Heart left ventricle (tissue), 13 donors: ENCODE results near the gene TPSD1.

Source experiments
- POLR2A ChIP-seq, 2 donors: fragments of 450-650 bp; IDR thresholded peaks; one replicate each; pipeline ENCODE4 v1.6.1; 2017; ENCODE audit warnings: antibody characterized with exemption in 2 of 2, mild to moderate bottlenecking in 2 of 2, moderate library complexity in 2 of 2
- TF ChIP-seq, protein P1 (sequence below), 12 donors: fragments of 200-600 bp; sonication (generic) in 4 of 12; IDR thresholded peaks; one replicate each; pipeline versions ENCODE4 v1.5.0 to v1.8.0; 2018 to 2022; ENCODE audit warnings: antibody characterized with exemption in 12 of 12, mild to moderate bottlenecking in 5 of 12
- donor health status: ischemic (EF 13 %, LVEDD 7.1; RV severe dilation, severe dysfunction).
- donor health status: DM: no; HTN: yes; CAD: no.
- donor health status: DM: no; HTN: no; CAD: no.
- donor health status: ischemic (EF 25% LVEDD 6.9; RV normal size, moderate dysfunction).
- donor health status: ischemic (EF 25% LVEDD 5.7; RV mildly dilated, moderate dysfunction).
- donor health status: ischemic (EF 35%, LVEDD 5.7; RV mildly dilated, moderate dysfunction).
- donor health status: nonischemic (EF 11% LVEDD 7.7; RV severe dilation, severe dysfunction).
- donor health status: DM: yes; HTN: yes; CAD: no.
- donor health status: PGD.
- donor health status: ischemic (EF 29% LVEDD 5.4; RV normal size, mild dysfunction).
- donor health status: nonischemic (EF 23%, LVEDD 6.1; RV moderate dilation, normal function).

DNA sequence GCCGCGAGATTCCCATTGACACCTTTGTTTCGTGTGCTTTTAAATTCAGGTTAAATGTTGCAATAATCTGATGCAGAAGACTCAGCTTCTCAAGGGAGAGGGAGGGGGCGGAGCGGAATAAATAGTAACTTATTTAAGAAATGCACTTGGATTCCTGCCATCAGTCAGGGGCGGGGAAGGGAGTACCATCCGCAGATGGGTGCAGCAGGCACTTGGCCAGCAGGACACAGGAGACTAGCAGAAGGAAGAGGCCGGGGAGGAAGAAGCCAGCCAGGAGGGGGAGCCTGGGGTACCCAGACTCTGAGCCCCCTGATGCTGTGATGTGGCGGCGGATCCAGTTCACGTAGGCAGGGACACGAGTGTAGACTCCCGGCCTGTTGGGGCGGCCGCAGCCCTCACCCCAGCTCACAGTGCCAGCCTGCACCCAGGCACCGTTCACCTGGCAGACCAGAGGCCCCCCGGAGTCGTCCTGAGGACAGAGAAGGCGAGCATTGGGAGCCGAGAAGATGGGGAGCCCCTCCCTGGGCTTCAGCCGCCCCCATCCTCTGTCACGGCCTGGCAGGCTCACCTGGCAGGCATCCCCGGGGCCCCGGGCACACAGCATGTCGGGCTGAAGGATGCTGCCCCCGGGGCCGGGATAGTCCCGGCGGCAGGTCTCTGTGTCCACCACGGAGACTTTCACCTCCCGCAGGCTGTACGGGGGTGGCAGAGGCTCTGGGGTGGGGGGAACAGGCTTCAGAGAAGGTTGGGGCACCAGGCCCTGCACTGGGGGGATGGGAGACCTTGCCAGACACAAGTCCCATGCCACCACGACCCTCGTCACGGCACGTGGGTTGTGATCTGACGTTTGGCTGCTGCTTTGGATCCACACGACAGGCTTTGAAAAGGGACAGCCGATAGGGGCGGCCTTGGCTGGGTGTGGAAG lies 34.0 kb upstream of the TPSD1 start:
- TF ChIP-seq, protein P1, sequence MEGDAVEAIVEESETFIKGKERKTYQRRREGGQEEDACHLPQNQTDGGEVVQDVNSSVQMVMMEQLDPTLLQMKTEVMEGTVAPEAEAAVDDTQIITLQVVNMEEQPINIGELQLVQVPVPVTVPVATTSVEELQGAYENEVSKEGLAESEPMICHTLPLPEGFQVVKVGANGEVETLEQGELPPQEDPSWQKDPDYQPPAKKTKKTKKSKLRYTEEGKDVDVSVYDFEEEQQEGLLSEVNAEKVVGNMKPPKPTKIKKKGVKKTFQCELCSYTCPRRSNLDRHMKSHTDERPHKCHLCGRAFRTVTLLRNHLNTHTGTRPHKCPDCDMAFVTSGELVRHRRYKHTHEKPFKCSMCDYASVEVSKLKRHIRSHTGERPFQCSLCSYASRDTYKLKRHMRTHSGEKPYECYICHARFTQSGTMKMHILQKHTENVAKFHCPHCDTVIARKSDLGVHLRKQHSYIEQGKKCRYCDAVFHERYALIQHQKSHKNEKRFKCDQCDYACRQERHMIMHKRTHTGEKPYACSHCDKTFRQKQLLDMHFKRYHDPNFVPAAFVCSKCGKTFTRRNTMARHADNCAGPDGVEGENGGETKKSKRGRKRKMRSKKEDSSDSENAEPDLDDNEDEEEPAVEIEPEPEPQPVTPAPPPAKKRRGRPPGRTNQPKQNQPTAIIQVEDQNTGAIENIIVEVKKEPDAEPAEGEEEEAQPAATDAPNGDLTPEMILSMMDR (IDR thresholded peaks at IDR 0.05): no peak
- no peak for TF ChIP-seq POLR2A (IDR thresholded peaks at IDR 0.05)
